ENCODE measurements around the gene ST14.

- TF ChIP-seq ZFX (IDR thresholded peaks at IDR 0.05), result no peak
- no peak for TF ChIP-seq CTCF (conservative IDR thresholded peaks at IDR 0.05)
Observed at GRCh38 chr11:130118165-130118564, 41.4 kb upstream of the ST14 start.
